Measurements from ENCODE around the gene MAGI2.

MAGI2 gene

GRCh38 chr7:78226059-78226719 is 1227.3 kb downstream of the MAGI2 start:
- TF ChIP-seq CTCF (conservative IDR thresholded peaks at IDR 0.05; ENCODE audit: low read length), result peak; percentile 50
- no peak overlapping the region for H3K4me3 ChIP-seq (ENCODE audit: low read length)
- DNase-seq (ENCODE audit: low read depth), result no peak

GRCh38 chr7:78225534-78225933 is 1227.9 kb downstream of the MAGI2 start:
- H3K4me3 ChIP-seq (ENCODE audit: low read length), result no peak overlapping the region
- peak; percentile 53 for DNase-seq (ENCODE audit: low read depth)
- no peak for TF ChIP-seq CTCF (conservative IDR thresholded peaks at IDR 0.05; ENCODE audit: low read length)

GRCh38 chr7:78224923-78225322 is 1228.5 kb downstream of the MAGI2 start:
- H3K4me3 ChIP-seq (ENCODE audit: low read length), result no peak overlapping the region
- DNase-seq (ENCODE audit: low read depth), result no peak
- no peak for TF ChIP-seq CTCF (conservative IDR thresholded peaks at IDR 0.05; ENCODE audit: low read length)

- DNase-seq (ENCODE audit: low read depth), result no peak
- no peak for TF ChIP-seq CTCF (conservative IDR thresholded peaks at IDR 0.05; ENCODE audit: low read length)
- no peak overlapping the region for H3K4me3 ChIP-seq (ENCODE audit: low read length)
Observed at GRCh38 chr7:78223598-78223997, 1229.9 kb downstream of the MAGI2 start.

GRCh38 chr7:78222001-78222751 is 1231.3 kb downstream of the MAGI2 start:
- peak; percentile 94 for DNase-seq (ENCODE audit: low read depth)
- TF ChIP-seq CTCF (conservative IDR thresholded peaks at IDR 0.05; ENCODE audit: low read length), result peak; percentile 40
- no peak overlapping the region for H3K4me3 ChIP-seq (ENCODE audit: low read length)

GRCh38 chr7:78220754-78221153 is 1232.7 kb downstream of the MAGI2 start:
- TF ChIP-seq CTCF (conservative IDR thresholded peaks at IDR 0.05; ENCODE audit: low read length), result no peak
- no peak overlapping the region for H3K4me3 ChIP-seq (ENCODE audit: low read length)
- no peak for DNase-seq (ENCODE audit: low read depth)

- no peak for TF ChIP-seq CTCF (conservative IDR thresholded peaks at IDR 0.05; ENCODE audit: low read length)
- H3K4me3 ChIP-seq (ENCODE audit: low read length), result no peak overlapping the region
- DNase-seq (ENCODE audit: low read depth), result no peak
Observed at GRCh38 chr7:78218876-78219275, 1234.6 kb downstream of the MAGI2 start.
